ENCODE results near the gene GPR35. TPM values are rescaled to one million over a fixed set of nuclear protein-coding genes. Genes with fewer than 3 reads are reported as not detected.

The GPR35 gene
- polyA plus RNA-seq, 1 donor (not counting 4 experiments of a cell fraction or from before 2014, with no cell fraction given), result 0.04 TPM

GRCh38 chr2:240629619-240629967, 4.3 kb downstream of the GPR35 start:
- Histone ChIP-seq H3K4me3 (ENCODE audit: control insufficient read depth in 2 of 3, extremely low read depth in 1 of 3, insufficient read depth in 2 of 3, low read depth in 1 of 3, low read length in 3 of 3) (no peak overlapping the region), H4K20me1 (ENCODE audit: control insufficient read depth, extremely low read depth, insufficient read depth, low read length) (no peaks in the 10 kb centered on the region), H2AFZ (ENCODE audit: control insufficient read depth, low read length) (no peak overlapping the region), H3K9ac (ENCODE audit: control insufficient read depth, extremely low read depth, insufficient read depth, low read length) (no peak overlapping the region), H3K4me2 (ENCODE audit: control insufficient read depth, extremely low read depth, insufficient read depth, low read depth, low read length) (no peak overlapping the region), H3K36me3 (ENCODE audit: control insufficient read depth in 2 of 2, extremely low read depth in 1 of 2, insufficient read depth in 2 of 2, low read length in 2 of 2) (no peaks in the 10 kb centered on the region), H3K9me3 (ENCODE audit: control insufficient read depth, low read depth, low read length) (no peaks in the 10 kb centered on the region), H3K79me2 (ENCODE audit: control insufficient read depth, insufficient read depth, low read length) (no peaks in the 10 kb centered on the region), H3K27ac (ENCODE audit: control insufficient read depth, insufficient read depth, low read length) (no peak overlapping the region), H3K27me3 (ENCODE audit: control insufficient read depth, extremely low read depth, insufficient read depth, low read length) (no peaks in the 10 kb centered on the region), H3K9me1 (ENCODE audit: control insufficient read depth, extremely low read depth, insufficient read depth, low read length) (no peaks in the 10 kb centered on the region), H3K4me1 (ENCODE audit: control insufficient read depth, extremely low read depth, insufficient read depth, low read length) (no peaks in the 10 kb centered on the region)
- dilution Hi-C loops (cut with MboI; ENCODE audit: extremely low pct_ligation_motif_present, low sequenced_read_pairs), result no loop called here
- TF ChIP-seq, protein P1, sequence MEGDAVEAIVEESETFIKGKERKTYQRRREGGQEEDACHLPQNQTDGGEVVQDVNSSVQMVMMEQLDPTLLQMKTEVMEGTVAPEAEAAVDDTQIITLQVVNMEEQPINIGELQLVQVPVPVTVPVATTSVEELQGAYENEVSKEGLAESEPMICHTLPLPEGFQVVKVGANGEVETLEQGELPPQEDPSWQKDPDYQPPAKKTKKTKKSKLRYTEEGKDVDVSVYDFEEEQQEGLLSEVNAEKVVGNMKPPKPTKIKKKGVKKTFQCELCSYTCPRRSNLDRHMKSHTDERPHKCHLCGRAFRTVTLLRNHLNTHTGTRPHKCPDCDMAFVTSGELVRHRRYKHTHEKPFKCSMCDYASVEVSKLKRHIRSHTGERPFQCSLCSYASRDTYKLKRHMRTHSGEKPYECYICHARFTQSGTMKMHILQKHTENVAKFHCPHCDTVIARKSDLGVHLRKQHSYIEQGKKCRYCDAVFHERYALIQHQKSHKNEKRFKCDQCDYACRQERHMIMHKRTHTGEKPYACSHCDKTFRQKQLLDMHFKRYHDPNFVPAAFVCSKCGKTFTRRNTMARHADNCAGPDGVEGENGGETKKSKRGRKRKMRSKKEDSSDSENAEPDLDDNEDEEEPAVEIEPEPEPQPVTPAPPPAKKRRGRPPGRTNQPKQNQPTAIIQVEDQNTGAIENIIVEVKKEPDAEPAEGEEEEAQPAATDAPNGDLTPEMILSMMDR (optimal IDR thresholded peaks at IDR 0.05 in 1 of 3, IDR thresholded peaks at IDR 0.05 in 1 of 3, conservative IDR thresholded peaks at IDR 0.05 in 1 of 3; ENCODE audit: extremely low read depth in 1 of 3, insufficient read depth in 2 of 3, low read length in 3 of 3), result no peak
- no peak for TF ChIP-seq EZH2 (IDR thresholded peaks at IDR 0.05; ENCODE audit: low read length)
- no peak for FAIRE-seq
- no peak for DNase-seq (ENCODE audit: low read depth, low spot score)

- Histone ChIP-seq H3K27me3 (ENCODE audit: control insufficient read depth, extremely low read depth, insufficient read depth, low read length) (no peaks in the 10 kb centered on the region), H3K4me2 (ENCODE audit: control insufficient read depth, extremely low read depth, insufficient read depth, low read depth, low read length) (no peak overlapping the region), H3K9me1 (ENCODE audit: control insufficient read depth, extremely low read depth, insufficient read depth, low read length) (no peaks in the 10 kb centered on the region), H2AFZ (ENCODE audit: control insufficient read depth, low read length) (no peak overlapping the region), H3K4me3 (ENCODE audit: control insufficient read depth in 2 of 3, extremely low read depth in 1 of 3, insufficient read depth in 2 of 3, low read depth in 1 of 3, low read length in 3 of 3) (no peak overlapping the region), H3K79me2 (ENCODE audit: control insufficient read depth, insufficient read depth, low read length) (no peaks in the 10 kb centered on the region), H3K4me1 (ENCODE audit: control insufficient read depth, extremely low read depth, insufficient read depth, low read length) (no peaks in the 10 kb centered on the region), H3K27ac (ENCODE audit: control insufficient read depth, insufficient read depth, low read length) (no peak overlapping the region), H3K9me3 (ENCODE audit: control insufficient read depth, low read depth, low read length) (peaks cover 2% of the 10 kb centered on the region), H3K36me3 (ENCODE audit: control insufficient read depth in 2 of 2, extremely low read depth in 1 of 2, insufficient read depth in 2 of 2, low read length in 2 of 2) (no peaks in the 10 kb centered on the region), H4K20me1 (ENCODE audit: control insufficient read depth, extremely low read depth, insufficient read depth, low read length) (no peaks in the 10 kb centered on the region), H3K9ac (ENCODE audit: control insufficient read depth, extremely low read depth, insufficient read depth, low read length) (no peak overlapping the region)
- no peak for DNase-seq (ENCODE audit: low read depth, low spot score)
- TF ChIP-seq EZH2 (IDR thresholded peaks at IDR 0.05; ENCODE audit: low read length), result no peak
- TF ChIP-seq, protein P1 (optimal IDR thresholded peaks at IDR 0.05 in 1 of 3, IDR thresholded peaks at IDR 0.05 in 1 of 3, conservative IDR thresholded peaks at IDR 0.05 in 1 of 3; ENCODE audit: extremely low read depth in 1 of 3, insufficient read depth in 2 of 3, low read length in 3 of 3), result no peak
- no peak for FAIRE-seq
- dilution Hi-C loops (cut with MboI; ENCODE audit: extremely low pct_ligation_motif_present, low sequenced_read_pairs), result no loop called here
Observed at GRCh38 chr2:240629968-240630770, 4.9 kb downstream of the GPR35 start.
